ENCODE data around the gene DOK6. TPM values are rescaled to one million over a fixed set of nuclear protein-coding genes. Genes with fewer than 3 reads are reported as not detected.
A peak's percentile ranks its signal among the peaks of the same experiment; 100 is the strongest.
"Not testable (repeated sequence)": the region's sequence is repeated elsewhere in the genome, so short reads cannot be mapped to it uniquely, and the experiment has no call there.

The DOK6 gene
- total RNA-seq, 1 donor from 2014 or later = not detected

DNA sequence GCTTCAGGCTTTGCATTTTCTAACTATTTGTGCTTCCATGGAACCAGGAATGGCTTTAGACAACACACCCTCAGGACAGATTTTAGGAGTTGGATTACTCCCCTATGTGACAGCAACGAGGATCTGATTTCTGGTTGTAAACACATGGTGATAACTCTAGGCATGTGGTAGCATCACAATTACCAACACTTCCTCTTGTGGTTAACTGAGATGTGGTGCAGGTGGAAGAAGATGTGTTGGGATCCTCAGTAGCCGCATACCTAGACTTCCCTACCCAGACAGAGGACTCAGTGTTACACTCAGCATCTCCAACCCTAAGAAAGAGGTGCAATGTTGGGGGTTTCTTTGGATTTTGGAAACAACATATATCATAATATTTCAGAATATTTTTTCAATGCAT is 234.8 kb downstream of the DOK6 start:
- no peak overlapping the region for H3K4me3 Mint-ChIP-seq
- H3K4me1 Mint-ChIP-seq = no peaks in the 10 kb centered on the region
- intact Hi-C loops (cut with micrococcal nuclease) = loop anchor here (5.0 kb wide), 1 partner anchor 437 kb away; no protein-coding TSS in a partner anchor
- no peaks in the 10 kb centered on the region for H3K9me3 Mint-ChIP-seq
- H3K36me3 Mint-ChIP-seq (ENCODE audit: low read depth) = no peaks in the 10 kb centered on the region
- no peak for DNase-seq
- peaks cover 13% of the 10 kb centered on the region for H3K27me3 Mint-ChIP-seq
- H3K27ac Mint-ChIP-seq = no peak overlapping the region

DNA sequence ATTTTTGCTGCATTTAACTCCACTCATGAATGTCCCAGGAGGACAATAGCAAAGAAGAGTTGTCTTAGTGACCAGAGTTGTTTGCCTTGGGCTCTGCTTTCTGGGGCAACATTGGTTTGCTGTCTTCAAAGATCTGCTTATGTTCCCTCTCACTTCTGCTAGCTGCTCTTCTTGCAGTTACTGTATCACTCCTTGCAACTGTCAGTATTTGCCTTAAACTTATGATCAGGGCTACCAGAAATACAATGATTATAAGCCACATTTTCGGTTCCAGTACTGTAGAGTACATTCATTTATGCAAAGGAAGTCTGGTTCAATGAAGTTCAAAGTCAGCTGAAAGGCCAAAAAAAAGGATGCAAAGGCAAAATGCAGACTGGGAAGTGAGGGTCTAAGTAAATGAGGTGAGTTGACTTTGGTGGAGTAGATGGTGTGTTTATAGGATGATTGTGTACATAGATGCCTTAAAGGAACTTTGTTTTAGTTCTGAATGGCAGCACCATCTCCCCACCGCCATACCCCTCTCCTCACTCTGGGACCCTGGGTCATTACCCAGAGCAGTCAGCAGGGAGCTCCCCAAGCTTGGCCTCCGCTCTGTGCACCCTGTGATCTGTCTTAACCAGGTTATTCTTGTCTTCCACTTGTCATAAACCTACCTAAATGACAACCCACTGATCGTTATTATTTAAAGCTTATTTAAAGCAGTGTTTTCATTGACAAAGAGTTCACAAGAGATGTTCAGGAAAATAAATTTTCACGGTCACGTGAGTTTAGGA is 236.0 kb downstream of the DOK6 start:
- Mint-ChIP-seq H3K9me3 (no peaks in the 10 kb centered on the region), H3K36me3 (ENCODE audit: low read depth) (no peaks in the 10 kb centered on the region), H3K4me3 (no peak overlapping the region), H3K4me1 (no peaks in the 10 kb centered on the region), H3K27me3 (peaks cover 6% of the 10 kb centered on the region), H3K27ac (no peak overlapping the region)
- intact Hi-C loops (cut with micrococcal nuclease) = loop anchor here (1.0 to 5.0 kb wide), 2 partner anchors 436 to 450 kb away; no protein-coding TSS in a partner anchor
- DNase-seq = peak; percentile 71

DNA sequence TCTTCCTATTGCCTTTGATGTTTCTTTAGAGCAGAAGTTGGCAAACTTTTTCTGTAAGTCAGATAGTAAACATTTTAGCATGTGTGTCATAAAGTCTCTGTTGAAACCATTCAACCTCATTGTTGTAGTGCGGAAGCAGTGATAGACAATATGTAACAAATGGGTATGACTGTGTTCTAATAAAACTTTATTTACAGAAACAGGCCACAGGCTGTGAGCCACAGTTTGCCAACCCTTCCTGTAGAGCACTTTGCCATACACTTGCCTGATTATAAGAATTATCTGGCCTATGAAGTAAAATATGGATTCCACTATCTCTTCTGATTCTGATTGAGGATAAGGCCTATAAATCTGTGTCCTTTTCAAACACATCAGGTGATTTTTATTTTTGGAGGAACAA is 237.4 kb downstream of the DOK6 start:
- H3K9me3 Mint-ChIP-seq = no peaks in the 10 kb centered on the region
- intact Hi-C loops (cut with micrococcal nuclease) = loop anchor here (5.0 kb wide), 1 partner anchor 434 kb away; no protein-coding TSS in a partner anchor
- H3K4me1 Mint-ChIP-seq = no peaks in the 10 kb centered on the region
- no peak overlapping the region for H3K4me3 Mint-ChIP-seq
- H3K27me3 Mint-ChIP-seq = peaks cover 3% of the 10 kb centered on the region
- no peaks in the 10 kb centered on the region for H3K36me3 Mint-ChIP-seq (ENCODE audit: low read depth)
- H3K27ac Mint-ChIP-seq = no peak overlapping the region
- DNase-seq = no peak

DNA sequence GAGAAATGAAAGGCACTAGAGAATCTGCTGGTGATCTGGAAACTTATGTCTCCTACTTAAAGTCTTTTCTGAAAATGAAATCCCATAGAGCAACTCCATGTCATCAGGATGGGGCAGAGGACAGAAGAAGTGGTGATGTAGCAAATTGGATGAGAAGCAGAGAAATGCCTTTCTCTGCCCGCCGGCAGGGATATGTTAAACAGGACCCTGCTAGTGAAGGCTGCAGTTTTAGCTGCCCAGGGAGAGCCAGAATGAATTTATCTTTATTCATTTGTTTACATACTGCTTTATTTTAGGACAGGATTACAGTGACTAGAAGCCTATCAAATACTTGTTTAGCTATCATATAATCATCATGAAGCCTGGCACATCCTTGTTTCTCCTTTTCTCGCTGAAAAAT is 247.0 kb downstream of the DOK6 start:
- Mint-ChIP-seq H3K4me3 (no peak overlapping the region), H3K9me3 (no peaks in the 10 kb centered on the region), H3K36me3 (ENCODE audit: low read depth) (no peaks in the 10 kb centered on the region), H3K27me3 (peaks cover 13% of the 10 kb centered on the region), H3K4me1 (no peaks in the 10 kb centered on the region), H3K27ac (no peak overlapping the region)
- intact Hi-C loops (cut with micrococcal nuclease) = no loop called here
- DNase-seq = no peak

DNA sequence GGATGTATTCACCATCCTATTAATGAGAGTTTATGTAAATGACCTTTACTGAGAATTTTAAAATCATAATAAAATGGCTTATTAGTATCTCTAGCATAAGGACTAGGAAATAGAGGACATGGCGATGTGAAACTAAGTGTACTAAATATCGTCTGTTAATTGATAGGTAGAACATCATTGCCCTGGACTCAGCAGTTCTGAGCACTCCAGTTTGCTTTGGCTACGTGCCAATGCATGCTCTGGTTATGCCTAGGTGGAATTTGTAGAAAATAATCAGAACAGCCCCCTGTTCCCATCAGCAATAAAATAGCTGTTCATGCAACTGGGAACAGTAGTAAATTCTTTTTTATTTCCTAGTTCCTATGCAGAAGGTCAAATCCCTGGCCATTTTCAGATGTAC is 247.8 kb downstream of the DOK6 start:
- Mint-ChIP-seq H3K4me3 (no peak overlapping the region), H3K4me1 (no peaks in the 10 kb centered on the region), H3K36me3 (ENCODE audit: low read depth) (no peaks in the 10 kb centered on the region), H3K27me3 (peaks cover 13% of the 10 kb centered on the region), H3K9me3 (no peaks in the 10 kb centered on the region), H3K27ac (no peak overlapping the region)
- intact Hi-C loops (cut with micrococcal nuclease) = no loop called here
- DNase-seq = no peak

DNA sequence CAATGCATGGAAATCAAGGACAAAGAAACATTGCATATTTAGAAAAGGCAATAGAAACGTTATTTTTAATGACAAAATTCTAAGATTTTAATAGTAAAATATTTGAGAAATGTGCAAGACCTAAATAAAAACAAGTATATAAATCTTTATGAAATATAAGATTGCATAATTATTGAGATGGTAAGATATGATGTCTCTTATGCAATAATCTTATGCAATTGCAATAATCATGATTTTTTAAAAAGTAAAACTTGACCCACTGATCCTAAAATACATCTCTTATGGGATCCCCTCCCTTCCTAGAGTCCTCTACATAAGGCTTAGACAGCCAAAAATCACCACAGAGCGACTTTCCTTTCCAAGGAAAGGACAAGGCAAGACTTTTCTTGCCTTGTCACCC is 249.0 kb downstream of the DOK6 start:
- Mint-ChIP-seq H3K4me1 (no peaks in the 10 kb centered on the region), H3K9me3 (no peaks in the 10 kb centered on the region), H3K36me3 (ENCODE audit: low read depth) (no peaks in the 10 kb centered on the region), H3K27ac (no peak overlapping the region), H3K4me3 (no peak overlapping the region), H3K27me3 (peaks cover 15% of the 10 kb centered on the region)
- no peak for DNase-seq
- intact Hi-C loops (cut with micrococcal nuclease) = no loop called here

DNA sequence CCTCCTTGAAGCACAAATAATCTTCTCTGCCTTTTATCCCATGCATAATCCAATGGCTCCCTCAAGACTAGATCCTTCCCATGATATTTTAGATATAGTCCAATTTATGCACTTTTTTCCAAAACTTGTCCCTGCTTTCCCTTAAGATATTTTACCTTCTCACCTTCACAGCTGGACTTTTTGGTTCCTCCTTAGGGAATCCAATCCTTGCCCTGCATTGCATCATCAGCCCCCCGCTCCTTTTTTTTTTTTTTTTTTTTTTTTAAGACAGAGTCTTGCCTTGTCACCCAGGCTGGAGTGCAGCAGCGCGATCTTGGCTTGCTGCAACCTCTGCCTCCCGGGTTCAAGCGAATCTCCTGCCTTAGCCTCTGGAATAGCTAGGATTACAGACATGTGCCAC is 250.6 kb downstream of the DOK6 start:
- intact Hi-C loops (cut with micrococcal nuclease) = no loop called here
- peaks cover 15% of the 10 kb centered on the region for H3K27me3 Mint-ChIP-seq
- H3K4me3 Mint-ChIP-seq = no peak overlapping the region
- no peaks in the 10 kb centered on the region for H3K4me1 Mint-ChIP-seq
- no peak overlapping the region for H3K27ac Mint-ChIP-seq
- H3K36me3 Mint-ChIP-seq (ENCODE audit: low read depth) = no peaks in the 10 kb centered on the region
- no peak for DNase-seq
- H3K9me3 Mint-ChIP-seq = no peaks in the 10 kb centered on the region

DNA sequence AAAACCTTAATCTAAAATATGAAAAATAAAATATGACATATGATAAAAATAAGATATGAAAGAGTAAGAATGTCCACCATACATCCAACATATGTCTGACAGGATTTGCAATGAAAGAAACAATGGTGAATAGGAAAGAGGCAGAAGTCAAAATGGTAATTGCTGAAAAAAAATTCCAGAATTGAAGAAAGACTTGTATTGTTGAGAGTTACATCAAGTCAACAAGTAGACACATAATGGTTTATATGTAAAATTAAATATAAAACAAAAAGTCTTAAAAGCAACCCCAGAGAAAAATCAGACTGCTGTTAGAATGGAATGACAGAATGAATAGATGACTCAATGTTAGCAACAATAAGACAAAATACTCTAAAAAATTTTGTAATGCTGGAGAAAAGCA is 255.1 kb downstream of the DOK6 start:
- Mint-ChIP-seq H3K4me1 (no peaks in the 10 kb centered on the region), H3K4me3 (no peak overlapping the region), H3K36me3 (ENCODE audit: low read depth) (no peaks in the 10 kb centered on the region), H3K27me3 (peaks cover 6% of the 10 kb centered on the region), H3K27ac (no peak overlapping the region), H3K9me3 (no peaks in the 10 kb centered on the region)
- no peak for DNase-seq
- intact Hi-C loops (cut with micrococcal nuclease) = no loop called here

DNA sequence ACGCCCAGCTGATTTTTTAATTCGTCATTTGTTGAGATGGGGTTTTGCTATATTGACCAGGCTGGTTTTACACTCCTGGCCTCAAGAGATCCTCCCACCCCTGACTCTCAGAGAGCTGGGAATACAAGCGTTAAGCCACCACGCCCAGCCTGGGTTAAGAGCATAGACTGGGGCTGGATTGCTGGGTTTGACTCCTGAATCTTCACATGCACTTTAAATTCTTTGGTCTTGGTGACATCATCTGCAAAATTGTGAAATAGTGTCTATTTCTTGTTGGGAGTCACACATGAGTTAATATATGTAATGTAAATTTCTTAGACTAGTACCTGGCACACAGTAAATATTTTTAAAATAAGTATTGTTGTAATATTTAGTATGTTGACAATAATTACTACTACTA is 257.4 kb downstream of the DOK6 start:
- intact Hi-C loops (cut with micrococcal nuclease) = no loop called here
- peaks cover 17% of the 10 kb centered on the region for H3K27me3 Mint-ChIP-seq
- H3K9me3 Mint-ChIP-seq = no peaks in the 10 kb centered on the region
- no peak overlapping the region for H3K4me3 Mint-ChIP-seq
- H3K27ac Mint-ChIP-seq = no peak overlapping the region
- no peaks in the 10 kb centered on the region for H3K4me1 Mint-ChIP-seq
- no peak for DNase-seq
- no peaks in the 10 kb centered on the region for H3K36me3 Mint-ChIP-seq (ENCODE audit: low read depth)

DNA sequence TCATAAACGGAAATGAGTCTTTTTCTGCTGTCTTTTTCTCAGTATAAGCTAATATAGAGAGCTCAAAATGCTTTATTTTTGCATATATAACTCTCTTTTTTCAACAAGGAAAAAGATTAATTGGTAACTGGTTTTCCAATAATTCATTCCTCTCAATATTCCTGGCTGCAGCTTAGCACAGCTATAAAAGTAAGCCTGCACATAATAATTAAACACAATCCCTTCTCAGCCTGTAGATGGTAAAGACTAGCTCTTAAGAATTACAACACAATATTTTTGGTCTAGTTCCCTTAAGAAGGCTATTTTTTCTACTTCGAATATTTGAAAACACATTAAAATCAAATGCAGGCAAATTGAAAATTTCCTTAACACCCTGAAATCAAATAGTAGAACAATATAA is 258.0 kb downstream of the DOK6 start:
- Mint-ChIP-seq H3K27ac (no peak overlapping the region), H3K4me1 (no peaks in the 10 kb centered on the region)
- intact Hi-C loops (cut with micrococcal nuclease) = no loop called here

DNA sequence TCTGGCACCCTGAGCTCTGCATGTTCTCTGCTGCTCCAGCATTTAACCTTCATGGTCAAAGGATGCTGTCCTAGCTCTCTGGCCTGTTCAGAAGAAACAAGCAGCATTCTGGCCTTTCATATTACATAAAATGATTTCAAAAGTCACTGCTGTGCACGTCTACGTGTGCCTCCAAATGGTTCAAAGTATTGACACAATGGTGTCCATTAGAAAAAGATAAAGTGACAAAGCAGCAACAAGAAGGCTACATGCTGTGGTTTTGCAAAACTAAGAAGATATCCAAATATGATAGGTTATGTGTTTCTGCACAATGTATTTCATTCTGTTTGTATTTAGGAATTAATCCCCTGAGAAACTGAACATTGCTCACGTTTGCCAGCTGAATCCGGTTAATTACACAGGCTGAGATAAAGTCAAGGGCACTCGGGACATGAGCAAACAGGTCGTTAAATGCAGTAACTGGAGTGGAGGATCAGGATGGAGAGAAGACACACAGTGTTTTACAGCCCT is 258.5 kb downstream of the DOK6 start:
- no peaks in the 10 kb centered on the region for H3K9me3 Mint-ChIP-seq
- no peak overlapping the region for H3K4me3 Mint-ChIP-seq
- DNase-seq = no peak
- H3K27ac Mint-ChIP-seq = no peak overlapping the region
- intact Hi-C loops (cut with micrococcal nuclease) = no loop called here
- no peaks in the 10 kb centered on the region for H3K4me1 Mint-ChIP-seq
- H3K27me3 Mint-ChIP-seq = peaks cover 15% of the 10 kb centered on the region
- H3K36me3 Mint-ChIP-seq (ENCODE audit: low read depth) = no peaks in the 10 kb centered on the region

More for the DNA sequence above, 258.0 kb downstream of the DOK6 start:
- Mint-ChIP-seq H3K9me3 (no peaks in the 10 kb centered on the region), H3K27me3 (peaks cover 17% of the 10 kb centered on the region), H3K36me3 (ENCODE audit: low read depth) (no peaks in the 10 kb centered on the region), H3K4me3 (no peak overlapping the region)
- DNase-seq = no peak

DNA sequence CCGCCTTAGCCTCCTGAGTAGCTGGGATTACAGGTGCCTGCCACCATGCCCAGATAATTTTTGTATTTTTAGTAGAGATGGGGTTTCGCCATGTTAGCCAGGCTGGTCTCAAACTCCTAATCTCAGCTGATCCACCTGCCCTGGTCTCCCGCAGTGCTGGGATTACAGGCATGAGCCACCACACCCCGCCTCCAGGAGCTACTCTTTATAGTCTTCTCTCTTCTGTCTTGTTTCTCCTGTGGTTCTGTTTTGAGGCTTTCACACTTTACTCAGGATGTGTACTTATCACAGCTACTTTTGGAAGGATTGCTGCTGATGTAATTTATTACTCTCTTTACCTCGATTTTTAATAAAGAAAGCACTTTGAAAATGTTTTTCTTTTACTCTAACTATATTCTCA is 261.4 kb downstream of the DOK6 start:
- H3K36me3 Mint-ChIP-seq (ENCODE audit: low read depth); H3K4me3 Mint-ChIP-seq; DNase-seq; H3K9me3 Mint-ChIP-seq; H3K4me1 Mint-ChIP-seq; H3K27ac Mint-ChIP-seq; intact Hi-C loops (cut with micrococcal nuclease): not testable (repeated sequence)
- peaks cover 16% of the 10 kb centered on the region for H3K27me3 Mint-ChIP-seq

DNA sequence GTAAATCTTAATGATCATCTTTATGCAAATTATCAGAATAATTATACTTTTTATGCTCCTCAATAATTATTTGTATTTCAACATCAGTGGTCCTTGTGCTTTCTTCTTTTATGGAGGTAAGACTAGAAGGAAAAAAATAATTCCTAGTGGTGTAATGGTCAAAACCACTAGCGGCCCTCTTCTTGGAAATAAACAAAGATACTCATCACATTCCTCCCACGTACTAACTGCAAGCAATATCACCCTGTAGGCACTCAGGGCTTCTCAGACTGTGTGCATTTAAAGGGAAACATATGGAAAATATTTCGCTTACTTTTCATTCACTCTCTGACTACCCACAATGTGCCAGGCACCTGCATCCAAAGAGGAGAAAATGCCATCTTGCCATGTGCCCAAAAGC is 263.7 kb downstream of the DOK6 start:
- no peaks in the 10 kb centered on the region for H3K9me3 Mint-ChIP-seq
- intact Hi-C loops (cut with micrococcal nuclease) = no loop called here
- no peak for DNase-seq

DNA sequence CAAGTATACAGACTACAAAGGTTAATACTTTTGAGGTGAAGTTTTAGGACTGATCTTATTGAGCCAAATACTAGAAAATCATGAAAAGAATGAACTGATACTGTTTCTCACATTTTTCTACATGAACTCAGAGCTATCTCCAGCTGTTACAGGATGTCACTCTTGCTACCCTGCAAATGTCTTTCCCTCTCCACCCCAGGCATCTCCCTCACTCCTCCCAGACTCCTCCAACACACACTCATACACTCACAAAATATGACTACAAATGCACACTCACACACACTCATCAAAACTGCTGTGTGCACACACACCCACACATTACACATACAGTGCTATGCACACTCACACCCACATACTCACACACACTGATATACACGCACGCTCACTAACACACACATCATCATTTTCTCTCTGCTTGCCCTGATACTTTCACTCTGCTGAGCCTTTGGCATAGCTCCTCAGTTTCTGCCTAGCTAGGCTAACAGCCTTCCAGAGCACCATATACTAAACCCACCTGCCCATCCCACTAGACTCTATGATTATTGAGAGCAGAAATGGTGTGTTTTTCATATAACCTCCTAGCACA is 273.7 kb downstream of the DOK6 start:
- Mint-ChIP-seq H3K36me3 (ENCODE audit: low read depth) (no peaks in the 10 kb centered on the region), H3K4me1 (no peaks in the 10 kb centered on the region)

More for the DNA sequence above, 263.7 kb downstream of the DOK6 start:
- Mint-ChIP-seq H3K27me3 (peaks cover 29% of the 10 kb centered on the region), H3K4me1 (no peaks in the 10 kb centered on the region), H3K27ac (no peak overlapping the region), H3K4me3 (no peak overlapping the region), H3K36me3 (ENCODE audit: low read depth) (no peaks in the 10 kb centered on the region)

More for the DNA sequence above, 273.7 kb downstream of the DOK6 start:
- Mint-ChIP-seq H3K27ac (no peak overlapping the region), H3K27me3 (peaks cover 2% of the 10 kb centered on the region), H3K9me3 (no peaks in the 10 kb centered on the region), H3K4me3 (no peak overlapping the region)
- intact Hi-C loops (cut with micrococcal nuclease) = no loop called here
- no peak for DNase-seq

Data from activated CD4-positive, alpha-beta T cell treated with anti-CD3 and anti-CD28 coated beads, Interleukin-2, amount 10 ng/mL, durations not matched to agents 24 days and 14 days (primary cell).